Neuron (in vitro differentiated cells): ENCODE measurements around the gene PPARA.
"Not testable (repeated sequence)": the region's sequence is repeated elsewhere in the genome, so short reads cannot be mapped to it uniquely, and the experiment has no call there.

Experiments used
- H2AFZ ChIP-seq: one replicate; pipeline ENCODE4 v1.6.1; 2013; ENCODE audit warnings: low read depth, mild to moderate bottlenecking, inconsistent platforms, low read length, moderate library complexity
- H3K27me3 ChIP-seq: one replicate; pipeline ENCODE4 v1.6.1; 2013; ENCODE audit warnings: low read length; ENCODE audit not compliant: insufficient read depth
- H3K36me3 ChIP-seq: one replicate; pipeline ENCODE4 v1.6.1; 2013; ENCODE audit warnings: low read length; ENCODE audit not compliant: insufficient read depth
- H3K4me1 ChIP-seq: one replicate; pipeline ENCODE4 v1.6.1; 2013; ENCODE audit warnings: low read length; ENCODE audit not compliant: insufficient read depth
- H3K4me3 ChIP-seq: 2 replicates; pipeline ENCODE4 v1.5.1; 2013; ENCODE audit warnings: mild to moderate bottlenecking, low read length, moderate library complexity
- H3K9me3 ChIP-seq: one replicate; pipeline ENCODE4 v1.6.1; 2013; ENCODE audit warnings: low read length

PPARA gene

DNA sequence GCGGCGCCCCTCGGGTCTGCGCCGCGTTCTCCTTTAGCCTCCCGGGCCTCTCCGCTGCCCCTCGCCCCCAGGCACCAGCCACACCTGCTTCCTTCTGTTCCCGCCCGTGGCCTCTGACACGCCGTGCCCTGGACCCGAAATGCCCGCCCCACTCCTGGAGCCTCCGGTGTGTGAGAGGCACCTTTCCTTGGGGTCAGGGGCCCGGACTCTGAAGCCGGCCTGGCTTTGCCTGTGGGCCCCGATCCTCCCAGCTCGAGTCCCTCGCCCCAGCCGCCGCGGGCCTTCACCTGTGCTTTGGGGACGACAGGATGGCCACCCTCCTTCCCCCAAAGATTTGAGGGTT lies 100.4 kb downstream of the PPARA start:
- H3K9me3 ChIP-seq, result no peaks in the 10 kb centered on the region
- no peaks in the 10 kb centered on the region for H3K27me3 ChIP-seq
- no peaks in the 10 kb centered on the region for H3K36me3 ChIP-seq
- H2AFZ ChIP-seq, result peak overlapping the region; percentile 91
- H3K4me3 ChIP-seq, result peak overlapping the region; percentile 97
- H3K4me1 ChIP-seq, result peaks cover 8% of the 10 kb centered on the region

- Histone ChIP-seq H3K27me3 (no peaks in the 10 kb centered on the region), H2AFZ (no peak overlapping the region), H3K4me3 (peak overlapping the region; percentile 97), H3K4me1 (peaks cover 8% of the 10 kb centered on the region), H3K9me3 (peaks cover under 1% of the 10 kb centered on the region), H3K36me3 (no peaks in the 10 kb centered on the region)
These were observed 100.9 kb downstream of the PPARA start for GRCh38 chr22:46251266-46251665.

DNA sequence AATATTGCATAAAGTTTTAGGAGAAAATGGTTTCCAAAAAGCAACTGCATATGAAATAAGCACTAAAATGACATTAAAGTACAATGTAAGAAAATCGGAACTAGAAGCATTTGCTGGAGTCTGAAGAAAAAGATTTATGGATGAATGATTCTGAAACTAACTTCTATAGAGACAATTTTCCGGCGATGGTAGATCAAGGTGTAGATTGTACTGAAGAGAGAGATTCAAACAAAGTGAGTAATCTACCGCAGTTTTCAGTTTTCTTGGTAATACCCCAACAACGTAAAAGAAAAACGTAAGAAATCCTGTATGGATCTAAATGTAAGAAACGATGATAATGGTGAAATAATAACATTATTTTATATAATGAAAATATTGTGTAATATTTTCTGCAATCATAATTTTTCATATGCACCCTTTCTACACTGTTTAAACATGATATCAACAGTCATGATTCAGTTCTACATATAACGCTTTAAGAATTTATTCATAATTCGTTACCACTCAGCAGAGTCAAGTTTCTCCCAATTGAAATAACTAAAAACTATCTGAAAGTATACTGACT lies 101.6 kb downstream of the PPARA start:
- H3K27me3 ChIP-seq, result no peaks in the 10 kb centered on the region
- H3K4me1 ChIP-seq, result peaks cover 8% of the 10 kb centered on the region
- H3K9me3 ChIP-seq, result peaks cover 5% of the 10 kb centered on the region
- H3K36me3 ChIP-seq, result no peaks in the 10 kb centered on the region
- no peak overlapping the region for H2AFZ ChIP-seq
- no peak overlapping the region for H3K4me3 ChIP-seq

- Histone ChIP-seq H3K9me3 (peaks cover 11% of the 10 kb centered on the region), H3K4me3 (no peak overlapping the region), H3K4me1 (no peaks in the 10 kb centered on the region), H3K36me3 (no peaks in the 10 kb centered on the region), H3K27me3 (peaks cover 4% of the 10 kb centered on the region), H2AFZ (no peak overlapping the region)
These were observed 106.1 kb downstream of the PPARA start for GRCh38 chr22:46256358-46256958.

- Histone ChIP-seq H2AFZ (no peak overlapping the region), H3K4me3 (no peak overlapping the region), H3K4me1 (no peaks in the 10 kb centered on the region), H3K9me3 (peaks cover 25% of the 10 kb centered on the region), H3K36me3 (no peaks in the 10 kb centered on the region), H3K27me3 (peaks cover 23% of the 10 kb centered on the region)
These were observed 109.0 kb downstream of the PPARA start for GRCh38 chr22:46259374-46259773.

GRCh38 chr22:46260038-46260437 lies 109.7 kb downstream of the PPARA start:
- Histone ChIP-seq H3K4me3 (no peak overlapping the region), H3K9me3 (peaks cover 25% of the 10 kb centered on the region), H3K4me1 (no peaks in the 10 kb centered on the region), H2AFZ (no peak overlapping the region), H3K36me3 (no peaks in the 10 kb centered on the region), H3K27me3 (peaks cover 23% of the 10 kb centered on the region)

DNA sequence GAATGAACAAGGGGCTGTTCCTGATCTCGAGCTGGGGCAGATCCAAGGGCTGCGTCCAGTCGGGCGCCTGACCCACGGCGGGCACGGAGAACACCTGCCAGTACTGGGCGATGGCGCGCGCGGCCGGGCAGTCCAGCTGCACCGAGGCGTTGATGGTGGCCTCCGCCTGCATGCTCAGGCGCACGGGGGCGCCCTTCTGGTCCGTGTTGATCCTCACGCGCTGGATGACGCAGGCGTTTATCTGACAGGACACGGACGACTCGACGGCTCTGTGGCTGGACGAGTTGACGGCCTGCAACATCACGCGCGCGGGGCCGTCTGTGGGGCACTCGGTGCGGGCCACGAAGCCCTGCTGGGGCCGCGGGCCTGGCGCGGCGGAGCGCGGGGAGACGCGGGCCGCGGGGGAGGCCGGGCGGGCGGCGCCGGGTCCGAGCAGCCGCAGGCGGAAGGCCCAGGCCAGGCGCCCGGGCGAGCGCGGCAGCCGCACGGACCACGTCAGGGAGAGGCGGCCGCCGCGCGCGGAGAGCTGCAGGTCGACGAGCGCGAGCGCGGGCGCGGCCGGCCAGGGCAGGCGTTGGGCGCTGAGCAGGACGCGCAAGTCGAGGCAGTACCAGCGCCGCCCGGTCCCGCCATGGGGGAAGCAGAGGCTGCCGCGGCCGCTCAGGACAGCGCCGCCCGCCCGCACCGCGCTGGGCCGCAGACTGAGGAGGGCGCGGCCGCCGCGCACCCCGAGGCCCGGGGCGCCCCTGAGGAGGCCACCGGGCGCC lies 112.3 kb downstream of the PPARA start:
- Histone ChIP-seq H3K4me1 (no peaks in the 10 kb centered on the region), H3K36me3 (no peaks in the 10 kb centered on the region), H3K4me3 (no peak overlapping the region), H3K9me3 (peaks cover 24% of the 10 kb centered on the region), H2AFZ (no peak overlapping the region), H3K27me3 (peaks cover 23% of the 10 kb centered on the region)

DNA sequence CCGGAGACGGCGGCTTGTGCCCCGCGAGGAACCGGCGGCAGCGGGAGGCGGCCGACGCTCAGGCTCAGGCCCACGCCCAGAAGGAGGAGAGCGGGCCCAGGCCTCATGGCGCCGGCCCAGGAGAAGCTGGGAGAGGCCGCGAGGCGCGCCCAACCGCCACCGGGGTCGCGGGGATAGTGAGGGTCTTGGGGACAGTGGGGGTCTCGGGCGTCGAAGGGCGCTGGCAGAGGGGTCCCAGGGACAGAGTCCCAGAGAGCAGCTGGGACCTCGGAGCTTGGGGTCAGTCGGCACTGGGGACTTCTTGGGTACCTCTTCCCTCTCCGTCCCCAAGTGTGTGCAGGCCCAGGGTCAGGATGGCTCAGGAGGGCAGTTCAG lies 112.9 kb downstream of the PPARA start, which contains the start of gene PKDREJ:
PKDREJ (minus strand) TSS at position 128 of the 375 bp plus-strand sequence; CDS start at position 107, 21 bp downstream.
- H3K36me3 ChIP-seq, result no peaks in the 10 kb centered on the region
- no peak within 1 kb of the TSS for H3K4me3 ChIP-seq
- H3K9me3 ChIP-seq, result peaks cover 24% of the 10 kb centered on the region
- H2AFZ ChIP-seq, result no peak within 1 kb of the TSS
- H3K4me1 ChIP-seq, result no peaks in the 10 kb centered on the region
- H3K27me3 ChIP-seq, result peaks cover 23% of the 10 kb centered on the region

DNA sequence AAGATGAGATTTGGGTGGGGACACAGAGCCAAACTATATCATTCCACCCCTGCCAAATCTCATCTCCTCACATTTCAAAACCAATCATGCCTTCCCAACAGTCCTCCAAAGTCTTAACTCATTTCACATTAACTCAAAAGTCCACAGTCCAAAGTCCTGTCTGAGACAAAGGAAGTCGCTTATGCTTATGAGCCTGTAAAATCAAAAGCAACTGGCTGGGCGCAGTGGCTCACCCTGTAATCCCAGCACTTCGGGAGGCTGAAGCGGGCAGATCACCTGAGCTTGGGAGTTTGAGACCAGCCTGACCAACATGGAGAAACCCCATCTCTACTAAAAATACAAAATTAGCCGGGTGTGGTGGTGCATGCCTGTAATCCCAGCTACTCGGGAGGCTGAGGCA lies 114.2 kb downstream of the PPARA start:
- H2AFZ ChIP-seq, H3K4me1 ChIP-seq, H3K4me3 ChIP-seq, H3K36me3 ChIP-seq: not testable (repeated sequence)
- Histone ChIP-seq H3K9me3 (peaks cover 24% of the 10 kb centered on the region), H3K27me3 (peaks cover 23% of the 10 kb centered on the region)

DNA sequence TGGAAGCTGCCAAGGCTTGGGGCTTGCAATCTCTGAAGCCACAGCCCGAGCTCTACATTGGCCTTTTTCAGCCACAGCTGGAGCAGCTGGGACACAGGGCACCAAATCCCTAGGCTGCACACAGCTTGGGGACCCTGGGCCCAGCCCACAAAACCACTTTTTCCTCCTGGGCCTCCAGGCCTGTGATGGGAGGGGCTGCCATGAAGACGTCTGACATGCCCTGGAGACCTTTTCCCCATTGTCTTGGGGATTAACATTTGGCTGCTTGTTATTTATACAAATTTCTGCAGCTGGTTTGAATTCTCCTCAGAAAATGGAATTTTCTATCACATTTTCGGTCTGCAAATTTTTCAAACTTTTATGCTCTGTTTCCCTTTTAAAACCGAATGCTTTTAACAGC lies 115.3 kb downstream of the PPARA start:
- Histone ChIP-seq H3K9me3 (peaks cover 17% of the 10 kb centered on the region), H3K27me3 (peaks cover 23% of the 10 kb centered on the region)
- not testable (repeated sequence) for H3K36me3 ChIP-seq, H2AFZ ChIP-seq, H3K4me1 ChIP-seq, H3K4me3 ChIP-seq

DNA sequence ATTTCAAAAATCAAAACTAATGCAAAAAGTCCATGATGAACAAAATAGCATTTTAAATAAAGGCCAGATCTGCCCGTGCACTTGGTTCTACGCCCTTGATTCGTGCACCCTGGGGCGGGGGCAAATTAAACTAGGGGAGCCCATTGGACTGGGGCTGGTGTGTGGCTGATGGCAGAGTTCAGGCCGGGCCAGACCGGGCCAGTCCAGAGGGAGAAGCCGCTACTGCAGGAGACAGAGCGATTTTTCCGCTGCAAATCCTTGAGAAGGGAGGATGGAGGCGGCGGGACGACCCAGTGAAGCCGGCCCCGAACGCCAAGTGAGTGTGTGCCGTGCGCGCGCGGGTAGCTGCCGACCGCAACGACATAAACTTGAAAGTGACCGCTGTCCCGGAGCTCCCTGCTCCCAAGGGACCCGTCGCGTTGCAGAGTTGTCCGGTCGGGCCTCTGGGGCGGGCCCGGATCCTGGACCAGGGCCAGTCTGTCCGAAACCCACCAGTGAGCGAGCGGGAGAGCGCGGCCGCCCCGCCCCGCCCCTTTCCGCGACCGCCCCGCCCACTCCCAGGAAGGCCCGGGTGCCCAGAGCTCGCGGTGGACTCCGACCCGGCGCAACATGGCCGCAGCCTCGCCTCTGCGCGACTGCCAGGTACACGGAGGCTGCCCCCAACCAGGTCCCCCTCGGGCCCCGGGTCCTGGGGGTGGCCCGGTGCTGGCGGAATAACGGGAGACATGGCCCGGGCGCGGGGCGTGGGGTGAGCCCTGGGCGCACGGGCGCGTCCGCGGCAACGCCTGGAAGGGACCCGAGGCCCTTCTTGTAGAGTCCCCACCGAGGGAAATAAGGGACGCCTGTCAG lies 117.3 kb downstream of the PPARA start, which contains the start of gene TTC38:
TTC38 (plus strand) TSS at position 578 of the 849 bp plus-strand sequence; CDS start at position 610, 32 bp downstream.
- Histone ChIP-seq H3K4me3 (peak within 1 kb of the TSS; percentile 87), H3K4me1 (no peaks in the 10 kb centered on the region), H3K27me3 (peaks cover 7% of the 10 kb centered on the region), H3K9me3 (peaks cover 9% of the 10 kb centered on the region), H3K36me3 (peaks cover 6% of the 10 kb centered on the region), H2AFZ (peak within 1 kb of the TSS; percentile 99)

GRCh38 chr22:46269564-46269963 lies 119.2 kb downstream of the PPARA start:
- peaks cover 24% of the 10 kb centered on the region for H3K36me3 ChIP-seq
- no peaks in the 10 kb centered on the region for H3K27me3 ChIP-seq
- no peak overlapping the region for H3K4me3 ChIP-seq
- H3K9me3 ChIP-seq, result peaks cover 6% of the 10 kb centered on the region
- no peak overlapping the region for H2AFZ ChIP-seq
- H3K4me1 ChIP-seq, result no peaks in the 10 kb centered on the region

DNA sequence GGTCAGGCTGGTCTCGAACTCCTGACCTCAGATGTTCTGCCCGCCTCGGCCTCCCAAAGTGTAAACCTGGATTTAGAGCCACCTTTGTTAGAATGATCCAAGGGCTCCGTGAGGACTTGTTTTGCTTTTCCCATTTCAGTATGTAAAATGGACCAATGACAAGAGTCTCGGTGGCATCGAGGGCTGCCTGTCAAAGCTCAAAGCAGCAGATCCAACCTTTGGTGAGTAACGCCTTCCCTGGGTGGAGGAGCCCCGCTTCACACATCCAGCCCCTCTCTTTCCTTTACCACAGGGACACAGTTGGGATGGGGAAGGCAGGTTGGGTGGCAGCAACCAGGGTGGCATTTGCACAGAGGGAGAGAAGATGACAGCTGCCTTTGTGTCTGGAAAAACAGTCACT lies 121.9 kb downstream of the PPARA start:
- Histone ChIP-seq H3K4me1 (no peaks in the 10 kb centered on the region), H3K4me3 (no peak overlapping the region), H2AFZ (no peak overlapping the region), H3K27me3 (no peaks in the 10 kb centered on the region), H3K9me3 (peaks cover 10% of the 10 kb centered on the region), H3K36me3 (peaks cover 42% of the 10 kb centered on the region)
